22Rv1 (cell line): ENCODE data around the gene LDLRAD4.

Experiments used
- CTCF ChIP-seq: fragments of 450-650 bp; IDR thresholded peaks from 2 replicates; pipeline ENCODE4 v1.5.1; 2017; ENCODE audit warnings: mild to moderate bottlenecking
- ZFX ChIP-seq: fragments of 450-650 bp; IDR thresholded peaks from 2 replicates; pipeline ENCODE4 v1.6.1; 2017; ENCODE audit warnings: antibody characterized with exemption, borderline replicate concordance

GRCh38 chr18:13559754-13560153 is 341.2 kb downstream of the LDLRAD4 start:
- no peak for TF ChIP-seq CTCF
- no peak for TF ChIP-seq ZFX
